Kidney epithelial cell (primary cell): Measurements from ENCODE around the gene NFYC. TPM values are rescaled to one million over a fixed set of nuclear protein-coding genes. Genes with fewer than 3 reads are reported as not detected.

Source experiments
- DNase-seq: peaks from one replicate; pipeline ENCODE4 v3.0.0-alpha.2; 2010; ENCODE audit warnings: low read depth
- H3K27me3 ChIP-seq: 2 replicates; pipeline ENCODE4 v1.6.0; 2011; ENCODE audit warnings: low read length; ENCODE audit not compliant: control insufficient read depth, insufficient read depth
- H3K36me3 ChIP-seq: 2 replicates; pipeline ENCODE4 v1.5.1; 2011; ENCODE audit warnings: low read length; ENCODE audit not compliant: control insufficient read depth, insufficient read depth
- H3K4me3 ChIP-seq: 2 replicates; pipeline ENCODE4 v1.5.1; 2011; ENCODE audit warnings: low read depth, mild to moderate bottlenecking, control low read depth, low read length
- CTCF ChIP-seq: IDR thresholded peaks from 2 replicates; pipeline ENCODE4 v1.5.1; 2011; ENCODE audit warnings: mild to moderate bottlenecking, moderate library complexity, low read length, control low read depth, inconsistent platforms; ENCODE audit not compliant: insufficient read depth, poor library complexity, severe bottlenecking
- total RNA-seq: library from RNA; depleted of rRNA; stranded (reverse); fragments of >200 nt; gene quantifications from 2 replicates; pipeline ENCODE4 v1.2.3, GENCODE V29; 2015

The NFYC gene
- total RNA-seq, 1 donor from 2014 or later = 44.4 TPM

DNA sequence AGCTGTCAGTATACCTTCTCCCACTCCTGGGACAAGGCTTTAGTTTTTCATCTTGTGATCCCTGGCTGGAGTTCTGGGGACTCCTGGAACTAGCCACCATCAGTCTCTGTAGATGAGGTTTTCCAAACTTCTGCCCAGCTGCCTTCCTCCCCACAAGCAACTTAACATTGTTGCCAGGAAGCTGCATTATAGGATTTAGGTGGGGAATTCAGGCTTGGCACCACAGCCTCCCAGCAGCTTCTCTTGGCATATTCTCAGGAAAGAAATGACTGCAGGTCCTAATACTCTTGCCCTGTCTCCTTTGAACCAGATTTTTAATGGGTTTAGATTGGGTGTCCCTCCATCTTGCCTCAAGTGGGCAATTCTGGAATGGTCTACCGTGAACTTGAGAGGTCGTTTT lies 73.5 kb downstream of the NFYC start:
- TF ChIP-seq CTCF = no peak
- peaks cover 3% of the 10 kb centered on the region for H3K36me3 ChIP-seq
- DNase-seq = no peak
- no peak overlapping the region for H3K4me3 ChIP-seq
- no peaks in the 10 kb centered on the region for H3K27me3 ChIP-seq

DNA sequence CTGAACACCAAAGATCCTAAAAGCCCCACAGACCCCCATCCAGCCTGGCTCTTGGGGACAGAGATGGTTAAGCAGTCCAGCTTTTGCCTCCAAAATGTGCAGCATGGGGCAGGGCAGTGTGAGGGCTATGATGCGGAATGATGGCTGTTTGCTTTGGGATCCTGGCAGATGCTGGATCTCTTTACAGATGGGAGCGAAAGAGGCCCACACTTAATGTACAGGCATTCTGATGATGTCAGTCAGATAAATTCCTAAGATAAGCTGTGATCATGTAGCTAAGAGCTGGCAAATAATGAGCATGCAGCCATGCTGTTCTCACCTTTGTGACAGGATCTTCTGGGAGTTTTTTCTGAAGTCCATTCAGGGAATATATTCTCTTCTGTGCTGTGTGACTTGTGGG lies 74.5 kb downstream of the NFYC start:
- H3K36me3 ChIP-seq = peaks cover 3% of the 10 kb centered on the region
- no peak for DNase-seq
- no peaks in the 10 kb centered on the region for H3K27me3 ChIP-seq
- no peak overlapping the region for H3K4me3 ChIP-seq
- no peak for TF ChIP-seq CTCF

GRCh38 chr1:40766560-40766959 lies 75.1 kb downstream of the NFYC start:
- no peaks in the 10 kb centered on the region for H3K27me3 ChIP-seq
- TF ChIP-seq CTCF = no peak
- DNase-seq = no peak
- no peak overlapping the region for H3K4me3 ChIP-seq
- H3K36me3 ChIP-seq = peaks cover 1% of the 10 kb centered on the region

GRCh38 chr1:40768146-40768990 lies 76.9 kb downstream of the NFYC start:
- no peak overlapping the region for H3K4me3 ChIP-seq
- peaks cover 1% of the 10 kb centered on the region for H3K36me3 ChIP-seq
- H3K27me3 ChIP-seq = no peaks in the 10 kb centered on the region
- DNase-seq = no peak
- TF ChIP-seq CTCF = no peak

- TF ChIP-seq CTCF = peak; percentile 30
- peaks cover 1% of the 10 kb centered on the region for H3K36me3 ChIP-seq
- no peak overlapping the region for H3K4me3 ChIP-seq
- H3K27me3 ChIP-seq = no peaks in the 10 kb centered on the region
- no peak for DNase-seq
Measured at GRCh38 chr1:40769815-40770214, 78.3 kb downstream of the NFYC start.
